ENCODE results near the gene BRINP1. TPM values are rescaled to one million over a fixed set of nuclear protein-coding genes. Genes with fewer than 3 reads are reported as not detected.

BRINP1 gene
- polyA plus RNA-seq, 3 donors, result not detected

GRCh38 chr9:119227422-119227821 lies 141.8 kb downstream of the BRINP1 start:
- no peaks in the 10 kb centered on the region for H4K20me1 ChIP-seq (ENCODE audit: insufficient read depth, low read length)
- H3K27me3 Mint-ChIP-seq (ENCODE audit: low read depth in 3 of 3), result no peaks in the 10 kb centered on the region
- no peak overlapping the region for H3K4me3 Mint-ChIP-seq
- H3K4me2 ChIP-seq (replicated peaks; ENCODE audit: extremely low read depth, low read length, poor library complexity, severe bottlenecking), result no peak overlapping the region
- no peak overlapping the region for H2AFZ ChIP-seq (ENCODE audit: insufficient read depth, low read depth, low read length, poor library complexity, severe bottlenecking)
- 79% methylated on average over 2 of the region's 3 CpGs for WGBS (ENCODE audit: insufficient coverage)
- no peaks in the 10 kb centered on the region for H3K9me3 ChIP-seq (replicated peaks in 1 of 2; ENCODE audit: control insufficient read depth in 1 of 2, insufficient read depth in 1 of 2, low read length in 2 of 2)
- H3K4me3 ChIP-seq (replicated peaks in 1 of 3; ENCODE audit: low read depth in 2 of 3, low read length in 3 of 3), result no peak overlapping the region
- no peaks in the 10 kb centered on the region for H3K4me1 Mint-ChIP-seq
- no peak for DNase-seq
- H3K27me3 ChIP-seq (ENCODE audit: control insufficient read depth in 2 of 2, insufficient read depth in 2 of 2, low read length in 2 of 2), result no peaks in the 10 kb centered on the region
- H3K27ac Mint-ChIP-seq, result no peak overlapping the region
- H3K36me3 ChIP-seq (replicated peaks in 1 of 2; ENCODE audit: control insufficient read depth in 1 of 2, insufficient read depth in 2 of 2, low read length in 2 of 2), result no peaks in the 10 kb centered on the region
- intact Hi-C loops (cut with micrococcal nuclease), result no loop called here
- no peak for TF ChIP-seq CTCF (IDR thresholded peaks at IDR 0.05)
- no peak overlapping the region for H3K27ac ChIP-seq (ENCODE audit: low read depth in 1 of 2, low read length in 2 of 2)
- no peaks in the 10 kb centered on the region for H3K36me3 Mint-ChIP-seq
- H3K4me1 ChIP-seq (ENCODE audit: control insufficient read depth in 1 of 2, insufficient read depth in 2 of 2, low read length in 2 of 2), result no peaks in the 10 kb centered on the region
- peaks cover 0 to 2% (median 0%) of the 10 kb centered on the region in 7 donors for H3K9me3 Mint-ChIP-seq
- H3K9ac ChIP-seq (ENCODE audit: insufficient read depth, low read length, poor library complexity, severe bottlenecking), result no peak overlapping the region
- no peaks in the 10 kb centered on the region for H3K79me2 ChIP-seq (ENCODE audit: insufficient read depth, low read length)

DNA sequence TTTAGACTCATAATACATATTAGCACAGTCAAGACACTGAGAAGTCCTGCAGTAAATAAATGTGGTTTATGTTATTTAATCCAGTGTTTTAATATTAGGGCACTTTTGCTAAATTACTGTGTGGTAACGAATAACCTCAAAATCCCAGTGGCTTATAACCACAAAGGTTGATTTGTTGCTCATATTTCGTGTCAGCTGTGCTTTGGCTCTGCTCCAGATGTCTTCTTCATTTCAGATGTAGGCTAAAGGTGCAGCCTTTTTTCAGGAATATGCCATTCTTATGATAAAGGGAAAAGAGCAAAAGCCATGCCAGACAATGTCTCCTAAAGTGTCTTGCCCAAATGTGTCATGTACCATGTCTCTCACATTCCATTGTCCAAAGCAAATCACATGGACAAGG lies 144.8 kb downstream of the BRINP1 start:
- Mint-ChIP-seq H3K9me3 (peaks cover 0 to 5% (median 2%) of the 10 kb centered on the region in 7 donors), H3K4me1 (no peaks in the 10 kb centered on the region), H3K4me3 (no peak overlapping the region), H3K27ac (no peak overlapping the region), H3K36me3 (no peaks in the 10 kb centered on the region), H3K27me3 (ENCODE audit: low read depth in 3 of 3) (no peaks in the 10 kb centered on the region)
- Histone ChIP-seq H3K36me3 (replicated peaks in 1 of 2; ENCODE audit: control insufficient read depth in 1 of 2, insufficient read depth in 2 of 2, low read length in 2 of 2) (no peaks in the 10 kb centered on the region), H3K4me1 (ENCODE audit: control insufficient read depth in 1 of 2, insufficient read depth in 2 of 2, low read length in 2 of 2) (no peaks in the 10 kb centered on the region), H3K9ac (ENCODE audit: insufficient read depth, low read length, poor library complexity, severe bottlenecking) (no peak overlapping the region), H3K27me3 (ENCODE audit: control insufficient read depth in 2 of 2, insufficient read depth in 2 of 2, low read length in 2 of 2) (no peaks in the 10 kb centered on the region), H3K9me3 (replicated peaks in 1 of 2; ENCODE audit: control insufficient read depth in 1 of 2, insufficient read depth in 1 of 2, low read length in 2 of 2) (no peaks in the 10 kb centered on the region), H3K27ac (ENCODE audit: low read depth in 1 of 2, low read length in 2 of 2) (no peak overlapping the region), H3K4me2 (replicated peaks; ENCODE audit: extremely low read depth, low read length, poor library complexity, severe bottlenecking) (no peak overlapping the region), H3K79me2 (ENCODE audit: insufficient read depth, low read length) (no peaks in the 10 kb centered on the region), H2AFZ (ENCODE audit: insufficient read depth, low read depth, low read length, poor library complexity, severe bottlenecking) (no peak overlapping the region), H3K4me3 (replicated peaks in 1 of 3; ENCODE audit: low read depth in 2 of 3, low read length in 3 of 3) (no peak overlapping the region), H4K20me1 (ENCODE audit: insufficient read depth, low read length) (no peaks in the 10 kb centered on the region)
- no peak for DNase-seq
- intact Hi-C loops (cut with micrococcal nuclease), result no loop called here
- 43% methylated on average over 1 of the region's 2 CpGs for WGBS (ENCODE audit: insufficient coverage)
- TF ChIP-seq CTCF (IDR thresholded peaks at IDR 0.05), result no peak

Measured in CD14-positive monocyte (primary cell).